Measurements from ENCODE around the gene ELMO1.

Gene ELMO1

GRCh38 chr7:37110660-37111424 lies 337.8 kb downstream of the ELMO1 start:
- DNase-seq: no peak

- DNase-seq: no peak
Observed at GRCh38 chr7:37109843-37110242, 338.8 kb downstream of the ELMO1 start.

- DNase-seq: no peak
Observed at GRCh38 chr7:37109016-37109683, 339.5 kb downstream of the ELMO1 start.

GRCh38 chr7:37108615-37109014 lies 340.0 kb downstream of the ELMO1 start:
- DNase-seq: no peak

GRCh38 chr7:37107047-37107750 lies 341.5 kb downstream of the ELMO1 start:
- no peak for DNase-seq

GRCh38 chr7:37105762-37106161 lies 342.9 kb downstream of the ELMO1 start:
- no peak for DNase-seq

- DNase-seq: no peak
Observed at GRCh38 chr7:37104822-37105518, 343.7 kb downstream of the ELMO1 start.

- DNase-seq: no peak
Observed at GRCh38 chr7:37102518-37103137, 346.0 kb downstream of the ELMO1 start.

- no peak for DNase-seq
Observed at GRCh38 chr7:37100735-37101331, 347.8 kb downstream of the ELMO1 start.

- no peak for DNase-seq
Observed at GRCh38 chr7:37098762-37099161, 349.9 kb downstream of the ELMO1 start.

GRCh38 chr7:37097983-37098382 lies 350.7 kb downstream of the ELMO1 start:
- no peak for DNase-seq

- DNase-seq: no peak
Observed at GRCh38 chr7:37097276-37097675, 351.4 kb downstream of the ELMO1 start.

- no peak for DNase-seq
Observed at GRCh38 chr7:37096341-37096740, 352.3 kb downstream of the ELMO1 start.

GRCh38 chr7:37095122-37095521 lies 353.5 kb downstream of the ELMO1 start:
- no peak for DNase-seq

GRCh38 chr7:37093257-37093656 lies 355.4 kb downstream of the ELMO1 start:
- no peak for DNase-seq

- no peak for DNase-seq
Observed at GRCh38 chr7:37092548-37092947, 356.1 kb downstream of the ELMO1 start.

- DNase-seq: no peak
Observed at GRCh38 chr7:37089972-37090371, 358.7 kb downstream of the ELMO1 start.

GRCh38 chr7:37085600-37085999 lies 363.1 kb downstream of the ELMO1 start:
- DNase-seq: no peak

- DNase-seq: no peak
Observed at GRCh38 chr7:37084303-37084702, 364.4 kb downstream of the ELMO1 start.

- no peak for DNase-seq
Observed at GRCh38 chr7:37083311-37084096, 365.2 kb downstream of the ELMO1 start.

- no peak for DNase-seq
Observed at GRCh38 chr7:37081436-37081835, 367.2 kb downstream of the ELMO1 start.

GRCh38 chr7:37079420-37079819 lies 369.2 kb downstream of the ELMO1 start:
- DNase-seq: no peak

All from activated CD4-positive, alpha-beta T cell treated with anti-CD3 and anti-CD28 coated beads for 1 hour (primary cell).